ENCODE measurements around the gene TUBA3C.
"Not testable (repeated sequence)": the region's sequence is repeated elsewhere in the genome, so short reads cannot be mapped to it uniquely, and the experiment has no call there.

Gene TUBA3C

GRCh38 chr13:19178901-19179593 is 2.6 kb downstream of the TUBA3C start:
- Histone ChIP-seq H3K27me3 (ENCODE audit: insufficient read depth, poor library complexity, severe bottlenecking) (no peaks in the 10 kb centered on the region), H3K4me3 (replicated peaks; ENCODE audit: insufficient read depth, low read length) (no peak overlapping the region), H3K27ac (replicated peaks) (no peak overlapping the region)
- no peak for DNase-seq (ENCODE audit: low read depth in 1 of 2, low spot score in 1 of 2)
- no peak for TF ChIP-seq GABPA (IDR thresholded peaks at IDR 0.05; ENCODE audit: low read depth)

DNA sequence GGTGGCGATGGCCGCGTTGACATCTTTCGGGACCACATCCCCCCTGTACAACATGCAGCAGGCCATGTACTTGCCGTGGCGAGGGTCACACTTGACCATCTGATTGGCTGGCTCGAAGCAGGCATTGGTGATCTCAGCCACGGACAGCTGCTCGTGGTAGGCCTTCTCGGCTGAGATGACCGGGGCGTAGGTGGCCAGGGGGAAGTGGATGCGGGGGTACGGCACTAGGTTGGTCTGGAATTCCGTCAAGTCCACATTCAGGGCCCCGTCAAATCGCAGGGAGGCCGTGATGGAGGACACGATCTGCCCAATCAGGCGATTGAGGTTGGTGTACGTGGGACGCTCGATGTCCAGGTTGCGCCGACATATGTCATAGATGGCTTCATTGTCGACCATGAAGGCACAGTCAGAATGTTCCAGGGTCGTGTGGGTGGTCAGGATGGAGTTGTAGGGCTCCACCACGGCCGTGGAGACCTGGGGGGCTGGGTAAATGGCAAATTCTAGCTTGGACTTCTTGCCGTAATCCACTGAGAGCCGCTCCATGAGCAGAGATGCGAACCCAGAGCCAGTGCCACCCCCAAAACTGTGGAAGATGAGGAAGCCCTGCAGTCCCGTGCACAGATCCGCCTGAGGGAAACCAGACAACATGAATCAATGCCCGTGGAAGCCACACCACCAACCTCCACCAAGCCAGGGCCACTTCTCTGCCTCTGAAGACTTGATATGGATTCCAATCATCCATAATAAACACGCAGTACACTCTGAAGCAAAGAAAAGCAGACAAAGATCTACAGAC is 4.4 kb downstream of the TUBA3C start:
- not testable (repeated sequence) for H3K27me3 ChIP-seq (ENCODE audit: insufficient read depth, poor library complexity, severe bottlenecking); H3K4me3 ChIP-seq (replicated peaks; ENCODE audit: insufficient read depth, low read length); DNase-seq (ENCODE audit: low read depth in 1 of 2, low spot score in 1 of 2); H3K27ac ChIP-seq (replicated peaks)

DNA sequence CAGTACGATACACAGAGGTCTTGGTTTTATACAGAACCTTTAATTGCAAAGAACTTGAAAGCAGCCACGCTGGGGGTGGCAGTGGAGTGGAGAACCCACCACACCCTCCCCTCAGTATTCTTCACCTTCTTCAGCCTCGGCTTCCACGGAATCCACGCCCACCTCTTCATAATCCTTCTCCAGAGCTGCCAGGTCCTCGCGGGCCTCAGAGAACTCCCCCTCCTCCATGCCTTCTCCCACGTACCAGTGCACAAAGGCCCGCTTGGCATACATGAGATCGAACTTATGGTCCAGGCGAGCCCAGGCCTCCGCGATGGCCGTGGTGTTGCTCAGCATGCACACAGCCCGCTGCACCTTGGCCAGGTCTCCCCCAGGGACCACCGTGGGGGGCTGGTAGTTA is 7.9 kb downstream of the TUBA3C start:
- H3K27me3 ChIP-seq (ENCODE audit: insufficient read depth, poor library complexity, severe bottlenecking), result no peaks in the 10 kb centered on the region
- TF ChIP-seq GABPA (IDR thresholded peaks at IDR 0.05; ENCODE audit: low read depth) (no peak), POLR2AphosphoS5 (IDR thresholded peaks at IDR 0.05; ENCODE audit: low read depth) (no peak), REST (IDR thresholded peaks at IDR 0.05; ENCODE audit: insufficient replicate concordance, low read depth) (no peak), SPI1 (IDR thresholded peaks at IDR 0.05; ENCODE audit: borderline replicate concordance, low read depth) (no peak), CTCF (IDR thresholded peaks at IDR 0.05; ENCODE audit: insufficient read depth, low read length) (no peak)
- H3K4me3 ChIP-seq (replicated peaks; ENCODE audit: insufficient read depth, low read length), result no peak overlapping the region
- no peak overlapping the region for H3K27ac ChIP-seq (replicated peaks)
- no peak for DNase-seq (ENCODE audit: low read depth in 1 of 2, low spot score in 1 of 2)

- Histone ChIP-seq H3K27me3 (ENCODE audit: insufficient read depth, poor library complexity, severe bottlenecking) (no peaks in the 10 kb centered on the region), H3K27ac (replicated peaks) (no peak overlapping the region), H3K4me3 (replicated peaks; ENCODE audit: insufficient read depth, low read length) (no peak overlapping the region)
- no peak for DNase-seq (ENCODE audit: low read depth in 1 of 2, low spot score in 1 of 2)
- TF ChIP-seq GABPA (IDR thresholded peaks at IDR 0.05; ENCODE audit: low read depth), result no peak
- TF ChIP-seq SPI1 (IDR thresholded peaks at IDR 0.05; ENCODE audit: borderline replicate concordance, low read depth), result no peak
- TF ChIP-seq REST (IDR thresholded peaks at IDR 0.05; ENCODE audit: insufficient replicate concordance, low read depth), result no peak
- TF ChIP-seq CTCF (IDR thresholded peaks at IDR 0.05; ENCODE audit: insufficient read depth, low read length), result no peak
- TF ChIP-seq POLR2AphosphoS5 (IDR thresholded peaks at IDR 0.05; ENCODE audit: low read depth), result no peak
Measured at GRCh38 chr13:19172647-19173030, 9.0 kb downstream of the TUBA3C start.
